SK-N-DZ (cell line): ENCODE data around the gene MOK.

ENCODE experiments used
- DNase-seq: peaks from one replicate; pipeline ENCODE4 v3.0.0-alpha.2; 2015; ENCODE audit warnings: low spot score

MOK gene

GRCh38 chr14:102225936-102226335, 79.0 kb downstream of the MOK start:
- no peak for DNase-seq

GRCh38 chr14:102225386-102225785, 79.6 kb downstream of the MOK start:
- DNase-seq: no peak

GRCh38 chr14:102223682-102224081, 81.3 kb downstream of the MOK start:
- no peak for DNase-seq

GRCh38 chr14:102222751-102223150, 82.2 kb downstream of the MOK start:
- no peak for DNase-seq

- DNase-seq: no peak
Observed at GRCh38 chr14:102222009-102222575, 82.9 kb downstream of the MOK start.

- DNase-seq: no peak
Observed at GRCh38 chr14:102221026-102221425, 83.9 kb downstream of the MOK start.

- no peak for DNase-seq
Observed at GRCh38 chr14:102220031-102220430, 84.9 kb downstream of the MOK start.

- no peak for DNase-seq
Observed at GRCh38 chr14:102219316-102219715, 85.6 kb downstream of the MOK start.

GRCh38 chr14:102218688-102219087, 86.3 kb downstream of the MOK start:
- DNase-seq: no peak

GRCh38 chr14:102217987-102218421, 87.0 kb downstream of the MOK start:
- no peak for DNase-seq

- no peak for DNase-seq
Observed at GRCh38 chr14:102217399-102217798, 87.6 kb downstream of the MOK start.

GRCh38 chr14:102215576-102216250, 89.3 kb downstream of the MOK start:
- DNase-seq: no peak

GRCh38 chr14:102215071-102215470, 89.9 kb downstream of the MOK start:
- DNase-seq: no peak

GRCh38 chr14:102213984-102214658, 90.8 kb downstream of the MOK start:
- DNase-seq: no peak

GRCh38 chr14:102213470-102213869, 91.5 kb downstream of the MOK start:
- DNase-seq: no peak

- no peak for DNase-seq
Observed at GRCh38 chr14:102212845-102213244, 92.1 kb downstream of the MOK start.

GRCh38 chr14:102212356-102212755, 92.6 kb downstream of the MOK start:
- no peak for DNase-seq

GRCh38 chr14:102211240-102211639, 93.7 kb downstream of the MOK start:
- no peak for DNase-seq

- no peak for DNase-seq
Observed at GRCh38 chr14:102210421-102211042, 94.4 kb downstream of the MOK start.

- DNase-seq: no peak
Observed at GRCh38 chr14:102209224-102209966, 95.6 kb downstream of the MOK start.

GRCh38 chr14:102208741-102209140, 96.2 kb downstream of the MOK start:
- no peak for DNase-seq

- no peak for DNase-seq
Observed at GRCh38 chr14:102207831-102208365, 97.1 kb downstream of the MOK start.
